HepG2 (cell line): Measurements from ENCODE around the gene FAM181A. TPM values are rescaled to one million over a fixed set of nuclear protein-coding genes. Genes with fewer than 3 reads are reported as not detected.

Source experiments
- ATAC-seq: fragments of 200-7000 bp; cut with Tn5 transposase; 3 replicates; pipeline ENCODE4 v1.9.1; 2020; ENCODE audit warnings: mild to moderate bottlenecking, moderate library complexity
- BruUV-seq: library from RNA; stranded (reverse); fragments of 400-500 nt; replicated peaks from 2 replicates; lab custom pipeline; 2021; lab: Mats Ljungman, UMichigan
- CTCF ChIA-PET: fragments of 300-600 bp; formaldehyde crosslinking; extraction: SDS; loops from one replicate; lab custom pipeline; 2021; ENCODE audit warnings: low total read pairs, inconsistent platforms, low intra/inter-chr PET ratio; lab: Yijun Ruan, JAX
- POLR2A ChIA-PET: fragments of 350-600 bp; sonication (Branson Sonifier 250); formaldehyde crosslinking; loops from one replicate; lab custom pipeline; 2020; ENCODE audit warnings: antibody characterized with exemption, inconsistent platforms; lab: Yijun Ruan, JAX
- DNase-seq: peaks from one replicate; pipeline ENCODE4 v3.0.0-alpha.2; 2015; ENCODE audit warnings: low spot score
- FAIRE-seq: peaks from 3 replicates; lab custom pipeline; 2011; peaks lifted over from hg19 to GRCh38; lab: Jason Lieb, UNC
- H2AFZ ChIP-seq: one replicate; pipeline ENCODE4 v1.6.1; 2011; ENCODE audit warnings: low read length, inconsistent platforms
- H3K27ac ChIP-seq: fragments of 300-600 bp; 3 replicates; pipeline ENCODE4 v1.8.0; 2011; ENCODE audit warnings: mixed run types, mild to moderate bottlenecking, mixed read lengths, low read length, inconsistent platforms; ENCODE audit not compliant: insufficient read depth; ENCODE audit errors: extremely low read length
- H3K27me3 ChIP-seq, 2 experiments: fragments of 200-600 bp in 1 of 2; 2 replicates in 1 of 2; 3 replicates in 1 of 2; pipeline versions ENCODE4 v1.6.0 to v1.8.0; 2011; ENCODE audit warnings: low read length in 2 of 2, mild to moderate bottlenecking in 2 of 2, moderate library complexity in 2 of 2, inconsistent platforms in 1 of 2; ENCODE audit not compliant: insufficient read depth in 2 of 2, control insufficient read depth in 1 of 2
- H3K36me3 ChIP-seq, 2 experiments: fragments of 200-600 bp in 1 of 2; replicated peaks in 1 of 2; 2 replicates in 1 of 2; 3 replicates in 1 of 2; pipeline versions ENCODE4 v1.5.1 to v1.8.0; 2011; ENCODE audit warnings: low read length in 2 of 2, inconsistent platforms in 1 of 2; ENCODE audit not compliant: insufficient read depth in 2 of 2, control insufficient read depth in 1 of 2
- H3K4me1 ChIP-seq: 2 replicates; pipeline ENCODE4 v1.5.1; 2012; ENCODE audit warnings: low read length, inconsistent platforms; ENCODE audit not compliant: insufficient read depth
- H3K4me2 ChIP-seq: 2 replicates; pipeline ENCODE4 v1.6.0; 2011; ENCODE audit warnings: low read depth, low read length, inconsistent platforms
- H3K4me3 ChIP-seq, 3 experiments: fragments of 200-600 bp in 1 of 3; sonication (generic), shearing (Covaris generic) in 1 of 3; replicated peaks in 1 of 3; 2 replicates each; pipeline ENCODE4 v1.5.1; 2011 to 2016; ENCODE audit warnings: low read length in 3 of 3, inconsistent platforms in 2 of 3, low read depth in 2 of 3, mild to moderate bottlenecking in 2 of 3, control low read depth in 1 of 3, mixed read lengths in 1 of 3; ENCODE audit not compliant: insufficient read depth in 1 of 3
- H3K79me2 ChIP-seq: one replicate; pipeline ENCODE4 v1.6.1; 2011; ENCODE audit warnings: low read length, inconsistent platforms; ENCODE audit not compliant: insufficient read depth
- H3K9ac ChIP-seq: 2 replicates; pipeline ENCODE4 v1.6.0; 2011; ENCODE audit warnings: mild to moderate bottlenecking, low read depth, low read length, inconsistent platforms; ENCODE audit not compliant: insufficient read depth
- H3K9me3 ChIP-seq: 2 replicates; pipeline ENCODE4 v1.5.1; 2012; ENCODE audit warnings: mild to moderate bottlenecking, low read length
- H4K20me1 ChIP-seq: 2 replicates; pipeline ENCODE4 v1.6.0; 2011; ENCODE audit warnings: inconsistent platforms, mild to moderate bottlenecking, low read length, moderate library complexity; ENCODE audit not compliant: insufficient read depth
- NFATC3 ChIP-seq: sonication (generic); formaldehyde crosslinking; IDR thresholded peaks from 2 replicates; pipeline ENCODE4 v1.5.1; 2020; ENCODE audit warnings: mild to moderate bottlenecking, missing genetic modification reagents
- TBX3 ChIP-seq: fragments of 450-650 bp; IDR thresholded peaks from 2 replicates; pipeline ENCODE4 v1.6.1; 2017; ENCODE audit warnings: antibody characterized with exemption, mild to moderate bottlenecking, inconsistent platforms, borderline replicate concordance
- ZNF605 ChIP-seq: sonication (generic); formaldehyde crosslinking; IDR thresholded peaks from 2 replicates; pipeline ENCODE4 v1.8.0; 2022; ENCODE audit warnings: mild to moderate bottlenecking, missing genetic modification reagents
- ZNF629 ChIP-seq: sonication (generic); formaldehyde crosslinking; conservative IDR thresholded peaks from 2 replicates; pipeline ENCODE4 v1.5.0; 2020; ENCODE audit warnings: missing genetic modification reagents
- WGBS: methylation state at CpG from one replicate; pipeline ENCODE4 v1.1.6; 2017; ENCODE audit warnings: low lambda C conversion rate; 5-methylcytosine and 5-hydroxymethylcytosine counted together
- in situ Hi-C: cut with HindIII; loops from 2 replicates; pipeline ENCODE4 v1.10.0; 2017; ENCODE audit warnings: low pct_unique_long_range_greater_than_20kb; ENCODE audit not compliant: extremely low pct_ligation_motif_present
- intact Hi-C: fragments of 100-400 bp; cut with micrococcal nuclease; formaldehyde crosslinking; loops from one replicate; pipeline ENCODE4 v1.10.0; 2022; ENCODE audit not compliant: unreplicated experiment
- polyA plus RNA-seq, 8 experiments: library from polyadenylated mRNA; depleted of rRNA in 3 of 8; stranded (reverse) in 7 of 8; unstranded in 1 of 8; fragments of >200 nt; fragmentation: Illumina TruSeq in 4 of 8; extraction: Trizol in 4 of 8; gene quantifications; 2 replicates each; pipeline versions ENCODE4 v1.2.1 to v1.2.3, GENCODE V29; 2011 to 2016; ENCODE audit warnings: low read depth in 4 of 8, missing spikeins in 1 of 8, mixed read lengths in 1 of 8; ENCODE audit not compliant: insufficient read depth in 1 of 8
- total RNA-seq, 5 experiments: library from RNA; depleted of rRNA; stranded (reverse); fragments of >200 nt; fragmentation: Illumina TruSeq; extraction: Trizol; gene quantifications; 2 replicates each; pipeline ENCODE4 v1.2.3, GENCODE V29; 2016; ENCODE audit warnings: low read depth in 1 of 5
- TF ChIP-seq, protein P1 (sequence below): IDR thresholded peaks from 2 replicates; pipeline ENCODE4 v1.6.1; 2016
- TF ChIP-seq, protein P2 (sequence below): sonication (generic); formaldehyde crosslinking; IDR thresholded peaks from 2 replicates; pipeline ENCODE4 v1.4.0; 2020; ENCODE audit warnings: missing genetic modification reagents
- TF ChIP-seq, protein P3 (sequence below): sonication (generic); formaldehyde crosslinking; IDR thresholded peaks from 2 replicates; pipeline ENCODE4 v1.4.0; 2020; ENCODE audit warnings: mild to moderate bottlenecking, low read depth, missing genetic modification reagents

FAM181A gene
- total and polyA plus RNA-seq, 2 of the 13 experiments (the other 11 are each of a cell fraction or from before 2014, with no cell fraction given) = 1.1 to 1.5 TPM

DNA sequence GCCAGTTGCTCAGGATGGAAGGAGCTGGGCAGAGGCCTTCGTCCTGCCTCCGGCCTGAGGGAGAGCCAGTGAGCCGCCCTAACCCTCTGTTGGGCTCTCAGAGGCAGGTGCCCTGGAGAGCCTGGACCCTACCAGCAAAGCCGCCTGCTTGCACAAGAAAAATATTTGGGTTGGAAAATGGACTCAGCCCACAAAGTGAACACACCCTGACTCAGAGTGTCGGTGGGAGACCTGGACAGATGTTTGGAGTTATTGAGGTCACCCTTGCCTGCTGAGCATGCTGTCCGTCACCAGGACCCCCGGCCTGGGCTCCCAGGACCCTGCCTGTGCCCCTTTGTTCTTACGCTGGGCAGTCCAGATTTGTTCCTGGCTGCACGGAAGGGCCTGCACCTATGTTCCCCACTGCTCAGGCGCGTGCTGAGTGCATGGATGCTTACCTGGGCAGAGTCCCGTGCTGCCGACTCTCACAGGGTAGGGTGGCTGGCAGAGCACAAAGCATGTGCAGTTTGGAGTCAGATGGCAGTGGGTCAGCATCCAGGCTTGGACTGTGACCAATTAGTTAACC lies 22.4 kb downstream of the FAM181A start:
- no peaks in the 10 kb centered on the region for H3K9me3 ChIP-seq
- ATAC-seq (no peak), DNase-seq (no peak), FAIRE-seq (no peak)
- BruUV-seq = no TSS peak
- 90% methylated on average over 3 of the region's 13 CpGs for WGBS
- no peak overlapping the region for H3K4me2 ChIP-seq
- H3K36me3 ChIP-seq = no peaks in the 10 kb centered on the region
- POLR2A ChIA-PET = interaction anchor here (1.3 to 1.4 kb wide), 2 partner anchors 10 to 16 kb away, joined by 3 read pairs; no protein-coding TSS in a partner anchor
- no peak overlapping the region for H3K4me3 ChIP-seq
- no peaks in the 10 kb centered on the region; a peak in 2 of 5 replicates for H3K27me3 ChIP-seq
- CTCF ChIA-PET = no interaction called here
- no peak overlapping the region for H3K9ac ChIP-seq
- no peaks in the 10 kb centered on the region for H3K79me2 ChIP-seq
- H3K4me1 ChIP-seq = peaks cover 54% of the 10 kb centered on the region
- intact Hi-C loops (loop anchor here (10.0 kb wide), 1 partner anchor 185 kb away; no protein-coding TSS in a partner anchor), in situ Hi-C loops (no loop called here)
- TF ChIP-seq, protein P1, sequence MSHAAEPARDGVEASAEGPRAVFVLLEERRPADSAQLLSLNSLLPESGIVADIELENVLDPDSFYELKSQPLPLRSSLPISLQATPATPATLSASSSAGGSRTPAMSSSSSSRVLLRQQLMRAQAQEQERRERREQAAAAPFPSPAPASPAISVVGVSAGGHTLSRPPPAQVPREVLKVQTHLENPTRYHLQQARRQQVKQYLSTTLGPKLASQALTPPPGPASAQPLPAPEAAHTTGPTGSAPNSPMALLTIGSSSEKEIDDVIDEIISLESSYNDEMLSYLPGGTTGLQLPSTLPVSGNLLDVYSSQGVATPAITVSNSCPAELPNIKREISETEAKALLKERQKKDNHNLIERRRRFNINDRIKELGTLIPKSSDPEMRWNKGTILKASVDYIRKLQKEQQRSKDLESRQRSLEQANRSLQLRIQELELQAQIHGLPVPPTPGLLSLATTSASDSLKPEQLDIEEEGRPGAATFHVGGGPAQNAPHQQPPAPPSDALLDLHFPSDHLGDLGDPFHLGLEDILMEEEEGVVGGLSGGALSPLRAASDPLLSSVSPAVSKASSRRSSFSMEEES (CRISPR knock-in tag) = no peak
- peak; percentile 61; the same call in 1 of the 2 replicates for TF ChIP-seq ZNF629
- H3K27ac ChIP-seq = no peak overlapping the region
- no peak overlapping the region for H2AFZ ChIP-seq
- H4K20me1 ChIP-seq = no peaks in the 10 kb centered on the region

DNA sequence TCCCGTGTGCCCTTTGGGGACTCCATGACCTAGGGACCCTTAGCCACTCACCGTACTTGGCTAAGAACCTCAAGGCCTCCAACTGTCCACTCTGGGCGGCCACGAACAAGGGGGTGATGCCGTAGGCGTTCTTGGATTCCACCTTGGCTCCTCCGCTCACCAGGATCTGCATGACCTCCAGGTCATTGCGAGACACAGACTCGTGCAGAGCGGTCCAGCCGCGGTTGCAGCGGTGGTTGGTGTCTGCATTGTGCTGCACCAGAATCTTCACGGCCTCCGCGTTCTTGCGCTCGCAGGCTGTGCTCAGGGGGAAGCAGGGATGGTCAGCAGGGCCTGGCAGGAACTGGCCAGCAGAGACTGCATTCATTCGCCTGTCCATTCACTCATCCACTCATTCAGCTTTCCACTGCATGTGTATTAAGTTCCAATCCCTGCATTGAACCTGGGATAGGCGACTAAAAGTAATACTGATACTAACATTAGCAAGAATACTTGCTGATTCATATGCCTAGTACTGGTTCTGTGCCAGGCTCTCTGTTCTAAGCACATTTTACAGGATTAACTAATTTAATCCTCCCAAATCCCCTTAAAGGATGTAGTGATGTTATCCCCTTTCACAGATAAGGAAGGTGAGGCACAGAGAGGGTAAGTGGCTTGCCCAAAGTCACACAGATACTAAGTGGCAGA lies 23.9 kb downstream of the FAM181A start:
- H3K79me2 ChIP-seq = no peaks in the 10 kb centered on the region
- POLR2A ChIA-PET = no interaction called here
- TF ChIP-seq ZNF605 = no peak
- no peak for TF ChIP-seq NFATC3 (CRISPR knock-in tag)
- TF ChIP-seq, protein P2, sequence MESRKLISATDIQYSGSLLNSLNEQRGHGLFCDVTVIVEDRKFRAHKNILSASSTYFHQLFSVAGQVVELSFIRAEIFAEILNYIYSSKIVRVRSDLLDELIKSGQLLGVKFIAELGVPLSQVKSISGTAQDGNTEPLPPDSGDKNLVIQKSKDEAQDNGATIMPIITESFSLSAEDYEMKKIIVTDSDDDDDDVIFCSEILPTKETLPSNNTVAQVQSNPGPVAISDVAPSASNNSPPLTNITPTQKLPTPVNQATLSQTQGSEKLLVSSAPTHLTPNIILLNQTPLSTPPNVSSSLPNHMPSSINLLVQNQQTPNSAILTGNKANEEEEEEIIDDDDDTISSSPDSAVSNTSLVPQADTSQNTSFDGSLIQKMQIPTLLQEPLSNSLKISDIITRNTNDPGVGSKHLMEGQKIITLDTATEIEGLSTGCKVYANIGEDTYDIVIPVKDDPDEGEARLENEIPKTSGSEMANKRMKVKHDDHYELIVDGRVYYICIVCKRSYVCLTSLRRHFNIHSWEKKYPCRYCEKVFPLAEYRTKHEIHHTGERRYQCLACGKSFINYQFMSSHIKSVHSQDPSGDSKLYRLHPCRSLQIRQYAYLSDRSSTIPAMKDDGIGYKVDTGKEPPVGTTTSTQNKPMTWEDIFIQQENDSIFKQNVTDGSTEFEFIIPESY (CRISPR knock-in tag) = 0 out of 2 replicates have a peak, but pooled peaks have one; percentile 47
- TF ChIP-seq TBX3 = no peak
- TF ChIP-seq, protein P3, sequence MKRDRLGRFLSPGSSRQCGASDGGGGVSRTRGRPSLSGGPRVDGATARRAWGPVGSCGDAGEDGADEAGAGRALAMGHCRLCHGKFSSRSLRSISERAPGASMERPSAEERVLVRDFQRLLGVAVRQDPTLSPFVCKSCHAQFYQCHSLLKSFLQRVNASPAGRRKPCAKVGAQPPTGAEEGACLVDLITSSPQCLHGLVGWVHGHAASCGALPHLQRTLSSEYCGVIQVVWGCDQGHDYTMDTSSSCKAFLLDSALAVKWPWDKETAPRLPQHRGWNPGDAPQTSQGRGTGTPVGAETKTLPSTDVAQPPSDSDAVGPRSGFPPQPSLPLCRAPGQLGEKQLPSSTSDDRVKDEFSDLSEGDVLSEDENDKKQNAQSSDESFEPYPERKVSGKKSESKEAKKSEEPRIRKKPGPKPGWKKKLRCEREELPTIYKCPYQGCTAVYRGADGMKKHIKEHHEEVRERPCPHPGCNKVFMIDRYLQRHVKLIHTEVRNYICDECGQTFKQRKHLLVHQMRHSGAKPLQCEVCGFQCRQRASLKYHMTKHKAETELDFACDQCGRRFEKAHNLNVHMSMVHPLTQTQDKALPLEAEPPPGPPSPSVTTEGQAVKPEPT (CRISPR knock-in tag) = no peak
- TF ChIP-seq, all 625 proteins: peak for 1
- BruUV-seq = no TSS peak
- Histone ChIP-seq H3K27ac (no peak overlapping the region), H3K4me2 (no peak overlapping the region), H3K36me3 (no peaks in the 10 kb centered on the region), H4K20me1 (no peaks in the 10 kb centered on the region), H3K9me3 (no peaks in the 10 kb centered on the region), H3K27me3 (no peaks in the 10 kb centered on the region), H3K4me1 (peaks cover 54% of the 10 kb centered on the region), H2AFZ (no peak overlapping the region), H3K9ac (no peak overlapping the region), H3K4me3 (no peak overlapping the region)
- CTCF ChIA-PET = no interaction called here
- in situ Hi-C loops (no loop called here), intact Hi-C loops (loop anchor here (10.0 kb wide), 1 partner anchor 184 kb away; no protein-coding TSS in a partner anchor)
- ATAC-seq (no peak), DNase-seq (no peak), FAIRE-seq (no peak)
- 86% methylated on average over 20 of the region's 20 CpGs for WGBS
